DOHH2 (cell line): ENCODE data around the gene NANOS1.
A peak's percentile ranks its signal among the peaks of the same experiment; 100 is the strongest.

ENCODE experiments used
- H3F3A ChIP-seq: fragments of 200-600 bp; sonication (generic), shearing (Covaris generic); 2 replicates; pipeline ENCODE4 v1.6.0; 2016; ENCODE audit warnings: antibody characterized with exemption, mild to moderate bottlenecking; ENCODE audit not compliant: control insufficient read depth, insufficient read depth
- H3K27ac ChIP-seq: fragments of 200-600 bp; sonication (generic); 2 replicates; pipeline ENCODE4 v1.5.1; 2014; ENCODE audit warnings: low read depth, mild to moderate bottlenecking, low read length, moderate library complexity
- H3K27me3 ChIP-seq: fragments of 200-600 bp; sonication (generic); 2 replicates; pipeline ENCODE4 v1.6.1; 2014; ENCODE audit warnings: mild to moderate bottlenecking, low read length, mixed read lengths; ENCODE audit not compliant: control insufficient read depth
- H3K36me3 ChIP-seq: fragments of 200-600 bp; sonication (generic); 2 replicates; pipeline ENCODE4 v1.6.1; 2014; ENCODE audit warnings: mild to moderate bottlenecking, low read length, moderate library complexity, mixed read lengths; ENCODE audit not compliant: control insufficient read depth
- H3K4me1 ChIP-seq: fragments of 200-600 bp; sonication (generic); 2 replicates; pipeline ENCODE4 v1.6.1; 2014; ENCODE audit warnings: mild to moderate bottlenecking, low read length, mixed read lengths; ENCODE audit not compliant: control insufficient read depth
- H3K4me2 ChIP-seq: fragments of 200-600 bp; sonication (generic); 2 replicates; pipeline ENCODE4 v1.6.0; 2014; ENCODE audit warnings: mild to moderate bottlenecking, low read length, moderate library complexity
- H3K4me3 ChIP-seq: fragments of 200-600 bp; sonication (generic); 2 replicates; pipeline ENCODE4 v1.5.1; 2014; ENCODE audit warnings: mild to moderate bottlenecking, low read length, mixed read lengths
- H3K79me2 ChIP-seq: fragments of 200-600 bp; sonication (generic); 2 replicates; pipeline ENCODE4 v1.6.1; 2014; ENCODE audit warnings: mild to moderate bottlenecking, low read length, mixed read lengths; ENCODE audit not compliant: control insufficient read depth
- H3K9me2 ChIP-seq: fragments of 200-600 bp; sonication (generic); replicated peaks from 2 replicates; pipeline ENCODE4 v1.6.1; 2014; ENCODE audit warnings: mild to moderate bottlenecking, low read length, mixed read lengths; ENCODE audit not compliant: control insufficient read depth
- H3K9me3 ChIP-seq: fragments of 200-600 bp; sonication (generic); 2 replicates; pipeline ENCODE4 v1.6.1; 2014; ENCODE audit warnings: antibody characterized with exemption, low read length, mixed read lengths; ENCODE audit not compliant: control insufficient read depth, insufficient read depth
- H4K20me1 ChIP-seq: fragments of 200-600 bp; sonication (generic); 2 replicates; pipeline ENCODE4 v1.6.0; 2014; ENCODE audit warnings: low read depth, mild to moderate bottlenecking, antibody characterized with exemption, low read length, moderate library complexity; ENCODE audit not compliant: control insufficient read depth, insufficient read depth
- EZH2phosphoT487 ChIP-seq: fragments of 200-600 bp; sonication (generic); IDR thresholded peaks from 2 replicates; pipeline ENCODE4 v1.6.1; 2017; ENCODE audit warnings: borderline replicate concordance, mild to moderate bottlenecking, antibody characterized with exemption, low read length, moderate library complexity, mixed read lengths
- TF ChIP-seq, protein P1 (sequence below): fragments of 200-600 bp; sonication (generic); IDR thresholded peaks from one replicate; pipeline ENCODE4 v1.5.1; 2014; ENCODE audit warnings: antibody characterized with exemption, mild to moderate bottlenecking, low read depth, low read length; ENCODE audit not compliant: poor library complexity, severe bottlenecking

Gene NANOS1

DNA sequence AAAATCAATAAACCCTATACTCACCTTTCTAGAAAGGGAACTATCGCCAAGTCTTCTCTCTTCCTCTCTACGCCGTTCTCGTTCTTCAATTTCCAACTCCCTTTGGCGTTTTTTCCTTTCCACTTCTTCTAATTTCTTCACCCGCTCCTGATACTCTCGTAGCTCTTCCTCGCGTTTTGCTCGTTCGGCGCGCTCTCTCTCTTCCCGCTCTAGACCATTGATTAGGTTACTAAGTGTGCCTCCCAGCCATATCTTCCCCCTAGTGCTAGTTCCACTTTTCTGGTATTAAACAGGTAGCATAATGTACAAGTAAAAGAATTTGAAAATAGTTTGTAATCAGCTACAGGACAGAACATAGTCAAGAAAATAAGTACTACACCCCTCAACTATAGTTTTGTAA lies 20.3 kb downstream of the NANOS1 start:
- H3K36me3 ChIP-seq = peaks cover 99% of the 10 kb centered on the region
- H3F3A ChIP-seq = peaks cover 39% of the 10 kb centered on the region
- H3K27ac ChIP-seq = peak overlapping the region; percentile 80
- H3K79me2 ChIP-seq = peaks cover 97% of the 10 kb centered on the region
- no peaks in the 10 kb centered on the region for H3K9me3 ChIP-seq
- TF ChIP-seq EZH2phosphoT487 = no peak
- TF ChIP-seq, protein P1, sequence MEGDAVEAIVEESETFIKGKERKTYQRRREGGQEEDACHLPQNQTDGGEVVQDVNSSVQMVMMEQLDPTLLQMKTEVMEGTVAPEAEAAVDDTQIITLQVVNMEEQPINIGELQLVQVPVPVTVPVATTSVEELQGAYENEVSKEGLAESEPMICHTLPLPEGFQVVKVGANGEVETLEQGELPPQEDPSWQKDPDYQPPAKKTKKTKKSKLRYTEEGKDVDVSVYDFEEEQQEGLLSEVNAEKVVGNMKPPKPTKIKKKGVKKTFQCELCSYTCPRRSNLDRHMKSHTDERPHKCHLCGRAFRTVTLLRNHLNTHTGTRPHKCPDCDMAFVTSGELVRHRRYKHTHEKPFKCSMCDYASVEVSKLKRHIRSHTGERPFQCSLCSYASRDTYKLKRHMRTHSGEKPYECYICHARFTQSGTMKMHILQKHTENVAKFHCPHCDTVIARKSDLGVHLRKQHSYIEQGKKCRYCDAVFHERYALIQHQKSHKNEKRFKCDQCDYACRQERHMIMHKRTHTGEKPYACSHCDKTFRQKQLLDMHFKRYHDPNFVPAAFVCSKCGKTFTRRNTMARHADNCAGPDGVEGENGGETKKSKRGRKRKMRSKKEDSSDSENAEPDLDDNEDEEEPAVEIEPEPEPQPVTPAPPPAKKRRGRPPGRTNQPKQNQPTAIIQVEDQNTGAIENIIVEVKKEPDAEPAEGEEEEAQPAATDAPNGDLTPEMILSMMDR = no peak
- H3K4me2 ChIP-seq = peak overlapping the region; percentile 59
- H4K20me1 ChIP-seq = peaks cover 33% of the 10 kb centered on the region
- H3K4me3 ChIP-seq = peak overlapping the region; percentile 61
- peaks cover 69% of the 10 kb centered on the region for H3K4me1 ChIP-seq
- H3K27me3 ChIP-seq = no peaks in the 10 kb centered on the region
- H3K9me2 ChIP-seq = no peaks in the 10 kb centered on the region

DNA sequence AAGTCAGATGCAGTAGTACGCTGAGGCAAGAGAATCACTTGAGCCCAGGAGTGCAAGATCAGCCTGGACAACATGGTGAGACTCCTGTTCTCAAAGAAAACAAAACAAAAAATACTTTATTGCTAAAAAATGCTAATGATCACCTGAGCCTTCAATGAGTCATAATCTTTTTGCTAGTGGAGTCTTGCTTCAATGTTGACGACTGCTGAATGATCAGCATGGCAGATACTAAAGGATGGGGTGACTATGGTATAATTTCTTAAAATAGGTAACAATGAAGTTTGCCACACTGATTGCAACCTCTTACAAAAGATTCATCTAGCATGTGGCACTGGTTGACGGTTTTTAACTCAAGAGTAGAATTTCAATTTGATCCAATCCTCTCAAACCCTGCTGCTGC lies 22.3 kb downstream of the NANOS1 start:
- TF ChIP-seq, protein P1 = no peak
- TF ChIP-seq EZH2phosphoT487 = no peak
- no peaks in the 10 kb centered on the region for H3K27me3 ChIP-seq
- no peak overlapping the region for H3K4me2 ChIP-seq
- H3K4me3 ChIP-seq = no peak overlapping the region
- H4K20me1 ChIP-seq = peaks cover 22% of the 10 kb centered on the region
- H3F3A ChIP-seq = peaks cover 50% of the 10 kb centered on the region
- no peaks in the 10 kb centered on the region for H3K9me3 ChIP-seq
- H3K36me3 ChIP-seq = peaks cover 97% of the 10 kb centered on the region
- H3K9me2 ChIP-seq = no peaks in the 10 kb centered on the region
- no peak overlapping the region for H3K27ac ChIP-seq
- peaks cover 69% of the 10 kb centered on the region for H3K4me1 ChIP-seq
- peaks cover 92% of the 10 kb centered on the region for H3K79me2 ChIP-seq

DNA sequence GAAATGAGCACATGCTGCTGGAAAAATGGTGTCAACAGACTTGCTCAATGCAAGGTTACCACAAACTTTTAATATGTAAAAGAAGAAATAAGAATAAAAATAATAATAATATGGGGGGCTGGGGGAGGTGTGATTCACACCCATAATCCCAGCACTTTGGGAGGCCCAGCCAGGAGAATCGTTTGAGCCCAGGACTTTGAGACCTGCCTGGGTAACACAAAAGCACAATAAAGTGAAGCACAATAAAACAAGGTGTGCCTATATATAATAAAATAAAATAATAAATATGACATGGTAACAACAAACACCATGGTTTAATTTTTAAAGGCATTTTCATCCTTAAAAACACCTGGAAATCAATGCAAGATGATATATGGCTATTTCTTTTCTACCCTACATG lies 26.0 kb downstream of the NANOS1 start:
- no peak for TF ChIP-seq EZH2phosphoT487
- TF ChIP-seq, protein P1 = no peak
- peaks cover 98% of the 10 kb centered on the region for H3K36me3 ChIP-seq
- no peak overlapping the region for H3K4me2 ChIP-seq
- no peak overlapping the region for H3K27ac ChIP-seq
- H4K20me1 ChIP-seq = peaks cover 7% of the 10 kb centered on the region
- no peaks in the 10 kb centered on the region for H3K9me2 ChIP-seq
- H3K4me1 ChIP-seq = peaks cover 33% of the 10 kb centered on the region
- H3K27me3 ChIP-seq = no peaks in the 10 kb centered on the region
- H3K4me3 ChIP-seq = no peak overlapping the region
- H3K9me3 ChIP-seq = no peaks in the 10 kb centered on the region
- H3K79me2 ChIP-seq = peaks cover 89% of the 10 kb centered on the region
- H3F3A ChIP-seq = peaks cover 62% of the 10 kb centered on the region
